Superior temporal gyrus (tissue), 1 donor: ENCODE measurements around the gene EGFL7.

Experiments used
- DNase-seq: peaks from one replicate; pipeline ENCODE4 v3.0.0-alpha.2; 2016; ENCODE audit errors: extremely low spot score

EGFL7 gene

DNA sequence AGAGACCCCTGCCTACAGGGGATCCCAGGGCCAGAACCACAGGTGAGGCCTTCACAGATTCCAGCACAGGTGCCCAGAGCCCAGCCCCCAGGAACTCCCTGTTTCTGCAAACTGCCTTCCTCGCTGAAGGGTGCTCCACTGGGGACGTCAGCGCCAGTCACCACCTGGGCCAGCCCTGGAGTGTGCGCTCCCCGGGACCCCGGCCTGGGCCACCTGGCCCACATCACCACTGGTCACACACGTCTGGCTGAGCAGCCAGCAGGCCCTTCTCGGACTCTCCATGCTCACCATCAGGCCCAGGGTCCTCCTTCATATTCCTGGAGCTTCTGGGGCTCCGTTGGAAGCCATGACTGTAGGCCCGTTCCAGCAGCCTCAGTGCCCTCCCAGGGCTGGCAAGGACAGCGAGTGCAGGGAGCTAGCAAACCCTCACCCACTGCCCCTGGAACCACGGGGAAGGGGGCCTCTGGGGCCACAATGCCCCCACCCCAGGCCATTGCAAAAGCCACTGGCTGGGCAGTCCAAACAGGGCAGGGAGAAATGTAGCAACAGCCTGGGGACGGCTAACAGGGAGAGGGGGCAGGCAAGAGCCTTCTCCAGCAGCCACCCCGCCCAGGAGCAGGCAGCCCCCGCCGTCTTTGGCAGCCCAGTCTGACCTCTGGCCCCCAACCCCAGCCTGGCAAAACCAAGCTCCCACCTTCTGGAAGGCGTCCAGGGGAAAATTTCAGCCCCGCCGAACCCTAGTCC, 23.2 kb downstream of the EGFL7 start:
- no peak for DNase-seq

DNA sequence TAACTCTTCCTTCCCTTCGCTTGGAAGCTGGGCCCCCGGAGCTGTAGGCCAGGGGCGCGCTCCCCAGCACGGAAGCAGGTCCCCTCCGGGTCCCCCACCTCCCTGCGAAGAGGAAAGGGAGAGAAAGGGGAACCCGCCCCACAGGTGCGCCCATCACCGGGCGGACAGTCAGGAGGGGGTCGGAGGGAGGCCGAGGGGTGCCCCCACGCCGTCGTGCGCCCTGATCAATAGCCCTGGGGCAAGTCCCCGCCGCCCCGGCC, 23.7 kb downstream of the EGFL7 start:
- DNase-seq: no peak

DNA sequence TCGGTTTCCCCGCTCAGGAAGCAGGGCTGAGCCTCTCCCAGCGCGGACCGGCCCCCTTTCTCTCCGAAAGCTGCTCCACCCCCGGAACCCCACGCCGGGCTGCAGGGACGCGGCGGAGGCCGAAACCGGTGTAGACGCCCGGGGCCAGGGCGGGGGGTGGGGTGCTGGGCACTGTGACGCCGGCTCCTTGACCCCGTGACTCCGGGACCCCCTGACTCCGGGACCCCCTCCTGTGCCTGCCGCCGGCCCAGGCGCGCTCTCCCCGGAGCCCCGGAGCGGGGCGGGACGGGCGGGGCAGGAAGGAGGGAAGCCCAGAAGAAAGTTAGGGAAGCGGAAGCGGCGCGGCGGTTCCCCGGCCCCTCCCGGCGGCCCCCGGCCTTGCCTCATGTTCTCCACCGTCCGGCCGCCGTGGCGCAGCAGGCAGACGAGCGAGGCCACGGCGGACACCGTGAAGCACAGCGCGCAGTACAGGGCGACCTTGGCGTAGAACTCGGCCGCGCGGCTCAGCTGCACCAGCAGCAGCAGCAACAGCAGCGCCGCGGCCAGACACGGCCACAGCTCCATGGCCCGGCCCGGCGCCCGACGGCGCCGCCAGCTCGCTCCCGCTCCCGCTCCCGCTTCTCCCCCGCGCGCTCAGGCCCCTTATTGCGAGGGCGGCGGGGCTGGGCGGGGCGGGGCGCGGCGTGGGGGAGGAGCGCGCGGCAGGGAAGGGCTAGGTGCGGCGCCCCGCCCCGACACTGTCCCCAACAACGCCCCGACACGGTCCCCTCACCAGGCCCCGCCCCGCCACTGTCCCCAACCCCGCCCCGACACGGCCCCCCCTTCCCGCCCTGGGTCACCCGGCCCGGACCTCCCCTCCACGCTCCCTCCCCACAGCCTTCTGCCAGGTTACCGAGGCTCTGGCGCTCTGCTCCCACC, 24.3 kb downstream of the EGFL7 start, which contains the start of gene AGPAT2:
TSS of gene AGPAT2 (minus strand) at position 664 of the 918 bp plus-strand sequence. CDS start at position 564, 100 bp downstream.
- DNase-seq: no peak

DNA sequence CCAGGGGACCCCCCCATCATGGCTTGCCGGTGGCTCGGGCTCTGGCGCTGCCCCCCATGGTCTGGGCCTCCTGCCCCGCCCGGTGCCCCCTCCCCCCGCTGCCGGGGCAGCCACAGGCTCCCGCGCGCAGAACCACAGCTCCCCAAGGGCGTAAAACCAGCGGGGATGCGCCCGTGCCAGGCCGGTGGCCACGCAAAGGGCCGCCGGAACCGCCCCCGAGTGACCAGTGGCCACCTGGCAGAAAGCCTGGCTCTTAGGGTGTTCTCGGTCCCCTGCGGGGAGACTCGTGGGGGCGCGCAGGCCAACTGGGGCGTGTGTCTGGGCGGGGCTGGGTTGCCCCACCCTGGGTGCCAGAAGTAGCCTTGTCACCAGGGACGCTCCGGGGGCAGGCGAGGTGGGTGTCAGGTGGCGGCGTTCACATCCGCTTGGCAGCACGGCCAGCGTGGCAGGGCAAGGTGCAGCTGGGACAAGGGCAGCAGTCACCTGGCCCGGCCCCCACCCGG, 25.1 kb downstream of the EGFL7 start:
- DNase-seq: no peak

DNA sequence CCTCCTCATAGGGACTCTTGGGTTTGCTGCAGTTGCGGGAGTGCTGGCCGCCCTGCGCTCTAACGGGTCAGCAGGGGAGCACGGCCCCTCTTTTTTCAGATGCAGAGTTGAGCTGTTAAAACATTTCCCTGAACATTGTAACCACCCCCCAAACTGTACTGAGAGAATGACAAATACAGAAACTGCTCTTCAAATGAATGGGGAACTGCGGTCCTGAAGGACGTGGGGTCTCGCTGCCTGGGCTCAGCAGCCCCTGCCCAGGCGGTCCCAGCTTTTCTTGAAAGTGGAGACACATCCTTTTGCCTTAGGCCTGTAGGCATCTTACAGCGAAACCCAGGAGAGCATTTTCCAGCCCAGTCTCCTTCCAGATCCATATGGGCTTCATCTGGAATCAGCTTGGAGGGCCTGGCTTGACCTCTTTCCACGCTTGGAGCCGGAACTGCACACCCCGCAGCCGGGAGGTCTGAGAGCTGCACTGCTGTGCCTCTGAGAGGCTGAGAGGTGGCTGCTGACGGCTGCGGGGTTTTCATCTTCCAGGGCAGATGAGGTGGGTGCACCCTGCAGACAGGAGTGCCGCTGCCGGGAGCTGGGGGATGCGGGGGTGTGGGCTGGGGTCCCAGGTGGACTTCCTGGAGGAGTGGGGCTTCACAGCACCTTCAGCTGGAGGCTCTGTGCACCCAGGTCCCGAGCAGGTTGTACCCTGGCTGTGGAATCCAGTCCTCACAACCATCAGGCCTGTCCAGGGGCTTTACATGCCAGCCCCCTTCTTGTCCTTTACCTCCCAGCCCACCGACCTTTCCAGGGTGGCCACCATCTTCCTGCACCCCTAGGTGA, 25.8 kb downstream of the EGFL7 start:
- DNase-seq: no peak

DNA sequence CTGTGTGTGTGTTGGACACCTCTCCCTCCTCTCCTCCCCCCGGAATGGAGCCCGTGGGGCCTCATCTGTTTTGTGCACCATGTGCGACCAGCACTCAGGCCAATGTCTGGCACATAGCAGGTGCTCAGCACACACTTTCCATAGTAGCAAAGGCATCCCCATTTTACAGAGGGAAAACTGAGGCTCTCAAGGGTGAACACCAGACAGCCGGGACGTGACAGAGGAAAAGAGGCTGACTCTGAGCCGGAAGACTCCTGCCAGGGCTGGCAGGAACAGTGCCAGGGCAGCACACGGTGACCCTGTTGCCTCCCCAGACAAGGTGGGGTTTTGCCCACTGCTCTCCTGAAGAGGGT, 26.4 kb downstream of the EGFL7 start:
- DNase-seq: no peak

DNA sequence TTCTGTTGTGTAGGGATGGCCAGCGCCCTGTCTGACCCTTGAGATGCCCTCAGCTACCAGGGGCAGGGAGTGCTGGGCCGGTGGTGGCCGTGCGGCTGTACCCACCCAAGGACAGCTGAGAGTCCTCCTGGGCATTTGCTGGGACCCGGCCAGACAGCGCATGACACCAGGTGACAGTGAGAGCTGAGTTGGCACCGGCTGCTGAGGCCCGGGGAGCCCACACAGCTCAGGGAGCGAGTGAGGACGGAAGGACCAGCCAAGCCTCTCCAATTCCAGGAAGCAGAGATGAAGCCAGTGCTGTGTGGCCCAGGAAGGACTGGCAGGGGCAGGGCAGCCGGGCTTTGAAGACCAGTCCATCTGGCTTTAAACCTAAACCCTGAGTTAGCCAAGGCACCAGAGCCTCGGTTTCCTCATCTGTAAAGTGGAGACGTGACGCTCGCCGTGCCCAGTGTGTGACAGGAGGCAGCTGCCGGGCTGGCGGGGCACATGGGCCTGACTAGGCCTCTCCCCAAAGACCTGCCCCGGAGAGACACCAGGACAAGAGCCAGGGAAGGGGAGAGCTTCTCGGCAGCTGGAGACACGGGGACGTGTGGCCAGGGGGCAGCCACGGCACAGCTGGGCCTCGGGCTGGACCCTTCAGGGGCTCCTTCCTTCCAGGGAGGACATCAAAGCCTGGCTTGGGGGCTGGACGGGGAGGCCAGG, 27.5 kb downstream of the EGFL7 start:
- DNase-seq: no peak

DNA sequence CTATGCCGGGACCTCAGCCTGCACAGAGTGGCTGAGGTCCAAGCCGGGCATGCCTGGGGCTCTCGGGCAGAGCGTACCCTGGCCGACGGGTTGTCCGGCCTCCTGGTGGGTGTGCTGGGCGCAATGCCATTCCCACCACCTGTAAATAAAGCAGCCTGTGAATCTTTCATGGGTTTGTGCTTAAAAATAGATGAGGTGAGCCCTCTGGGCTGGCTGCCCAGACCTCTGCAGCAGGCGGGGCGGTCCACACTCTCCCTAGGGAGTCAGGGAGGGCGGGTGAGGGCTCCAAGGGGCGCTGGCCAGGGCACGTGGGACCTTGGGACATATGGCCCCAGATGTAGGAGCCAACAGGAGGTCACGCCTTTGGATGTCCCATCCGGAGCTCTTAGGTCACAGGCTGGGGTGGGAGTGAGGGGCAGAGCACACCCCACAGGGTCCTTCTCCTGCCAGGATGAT, 28.1 kb downstream of the EGFL7 start:
- DNase-seq: no peak

DNA sequence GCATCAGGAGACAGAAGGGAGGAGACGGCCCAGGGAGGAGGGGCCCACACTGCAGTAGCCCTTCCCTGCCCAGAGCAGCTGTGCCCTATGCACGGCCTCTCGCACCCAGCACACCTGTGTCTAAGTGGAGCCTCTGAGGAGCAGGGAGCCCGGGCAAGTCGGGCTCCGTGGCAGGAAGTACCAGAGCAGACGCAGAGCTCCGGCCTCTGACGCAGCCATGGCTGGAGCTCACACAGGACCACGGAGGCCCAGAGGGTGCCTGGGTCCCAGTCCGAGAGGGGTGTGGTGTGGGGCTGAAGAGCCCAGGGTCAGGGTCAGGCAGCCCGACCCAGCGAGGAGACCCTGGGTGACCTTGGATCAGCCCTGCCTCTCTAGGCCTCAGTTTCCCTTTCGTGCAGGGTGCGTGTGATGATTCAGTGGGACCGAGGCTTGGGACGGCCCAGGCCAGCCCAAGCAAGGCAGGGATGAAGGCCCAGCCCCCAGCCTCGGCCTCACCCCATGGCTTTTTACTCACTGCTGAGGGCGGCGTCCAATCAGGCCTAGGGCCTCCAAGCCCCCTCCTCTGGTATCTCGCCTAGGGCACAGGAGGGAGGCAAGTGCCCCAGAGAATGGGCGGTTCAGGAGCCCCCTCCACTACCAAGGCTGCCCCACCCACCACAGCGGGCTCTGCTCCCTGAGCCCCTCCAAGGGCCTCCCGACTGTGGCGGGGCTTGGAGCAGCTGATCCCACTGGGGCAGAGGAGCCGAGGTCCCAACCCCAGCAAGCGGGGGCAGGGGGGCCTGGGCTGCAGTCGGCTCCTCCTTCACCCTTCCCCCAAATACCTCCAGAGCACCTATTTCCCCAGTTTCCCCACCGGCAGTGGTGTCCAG, 28.8 kb downstream of the EGFL7 start:
- DNase-seq: no peak

DNA sequence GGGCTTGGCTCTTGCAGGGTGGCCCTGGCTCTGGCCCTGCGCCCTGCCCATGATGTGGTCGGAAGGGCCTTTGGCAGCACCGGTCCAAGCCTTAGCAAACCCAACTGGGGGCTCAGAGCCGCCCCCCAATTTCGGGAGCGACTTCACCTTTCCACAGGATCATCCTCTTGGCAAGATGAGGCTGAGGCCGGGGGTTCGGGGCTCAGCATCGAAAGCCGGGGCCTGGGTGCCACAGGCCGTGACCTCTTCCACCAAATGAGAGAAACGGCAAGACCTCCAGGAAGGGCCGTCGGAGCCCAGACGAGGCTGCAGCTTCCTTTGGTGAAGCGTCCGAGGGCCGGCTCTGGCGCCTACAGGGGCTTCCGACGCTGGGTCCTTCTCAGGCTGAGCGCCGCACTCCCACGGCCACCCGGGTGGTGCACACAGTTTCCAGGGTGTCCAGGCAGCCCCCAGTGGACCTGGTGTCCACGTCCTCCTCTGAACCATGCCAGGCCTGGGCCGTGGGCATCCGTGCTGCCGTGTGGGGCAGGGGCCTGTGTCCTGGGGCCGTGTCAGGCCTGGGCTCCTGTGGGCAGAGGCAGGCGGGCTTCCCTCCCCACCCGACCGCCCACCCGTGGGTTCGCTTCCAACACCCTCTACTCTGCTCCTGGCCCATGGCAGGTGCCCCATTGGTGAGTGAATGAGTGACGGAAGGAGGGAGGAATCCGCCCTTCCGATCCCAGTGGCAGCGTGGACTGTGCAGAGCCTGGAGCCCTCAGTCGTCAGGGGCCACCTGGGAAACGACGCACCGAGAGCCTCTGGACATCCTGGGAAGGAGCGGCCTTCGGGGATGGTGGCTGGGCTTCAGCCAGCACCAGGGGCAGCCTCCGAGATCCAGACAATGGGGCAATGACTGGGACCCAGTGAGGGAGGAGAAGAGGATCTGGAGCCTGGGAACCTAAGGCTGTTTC, 29.7 kb downstream of the EGFL7 start:
- DNase-seq: no peak

DNA sequence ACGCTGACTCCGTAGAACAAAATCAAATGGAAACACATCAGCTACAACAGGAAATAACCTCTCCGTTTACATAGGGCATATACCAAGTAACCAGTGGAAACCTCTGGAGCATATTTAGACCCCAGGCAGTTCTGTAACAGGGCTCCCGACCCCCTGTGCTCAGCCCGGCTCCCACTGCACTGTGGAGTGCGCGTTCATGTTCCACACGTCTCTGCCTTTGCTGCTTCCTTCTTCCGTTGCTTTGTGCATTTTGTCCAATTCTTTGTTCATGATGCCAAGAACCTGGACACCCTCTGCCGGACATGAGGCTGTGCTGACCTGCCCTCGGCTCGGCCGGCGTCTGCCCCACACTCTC, 30.4 kb downstream of the EGFL7 start:
- no peak for DNase-seq

DNA sequence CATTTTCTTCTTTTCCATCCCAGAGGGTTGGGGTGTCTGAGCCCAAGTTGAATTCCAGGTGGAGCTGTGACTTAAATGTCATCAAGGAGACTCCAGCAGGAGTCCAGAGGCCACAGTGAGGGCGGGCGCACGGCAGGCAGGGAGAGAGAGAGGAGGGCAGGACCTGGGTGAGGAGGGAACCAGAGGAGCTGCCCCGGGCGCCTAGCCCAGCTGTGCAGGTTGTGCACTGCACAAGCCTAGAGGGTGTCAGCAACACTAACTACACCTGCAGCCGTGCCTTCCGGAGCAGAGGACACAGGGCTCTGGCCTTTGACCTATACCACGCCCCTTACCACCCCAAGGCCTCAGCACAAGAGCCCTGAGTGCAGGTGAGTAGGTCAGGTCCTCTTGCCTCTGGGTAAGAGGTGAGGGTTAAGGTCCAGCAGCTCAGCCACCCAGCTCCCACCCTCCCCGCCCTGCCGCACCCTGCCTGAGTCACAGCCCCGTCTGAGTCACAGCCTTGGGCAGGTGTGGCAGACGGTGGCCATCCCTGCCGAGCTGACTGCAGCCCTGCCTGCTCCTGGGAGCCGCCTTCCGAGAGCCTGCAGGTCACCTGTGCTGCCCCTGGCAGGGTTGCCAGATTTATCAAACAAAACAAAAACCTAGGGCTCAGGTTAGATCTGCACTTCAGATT, 30.9 kb downstream of the EGFL7 start:
- DNase-seq: no peak

DNA sequence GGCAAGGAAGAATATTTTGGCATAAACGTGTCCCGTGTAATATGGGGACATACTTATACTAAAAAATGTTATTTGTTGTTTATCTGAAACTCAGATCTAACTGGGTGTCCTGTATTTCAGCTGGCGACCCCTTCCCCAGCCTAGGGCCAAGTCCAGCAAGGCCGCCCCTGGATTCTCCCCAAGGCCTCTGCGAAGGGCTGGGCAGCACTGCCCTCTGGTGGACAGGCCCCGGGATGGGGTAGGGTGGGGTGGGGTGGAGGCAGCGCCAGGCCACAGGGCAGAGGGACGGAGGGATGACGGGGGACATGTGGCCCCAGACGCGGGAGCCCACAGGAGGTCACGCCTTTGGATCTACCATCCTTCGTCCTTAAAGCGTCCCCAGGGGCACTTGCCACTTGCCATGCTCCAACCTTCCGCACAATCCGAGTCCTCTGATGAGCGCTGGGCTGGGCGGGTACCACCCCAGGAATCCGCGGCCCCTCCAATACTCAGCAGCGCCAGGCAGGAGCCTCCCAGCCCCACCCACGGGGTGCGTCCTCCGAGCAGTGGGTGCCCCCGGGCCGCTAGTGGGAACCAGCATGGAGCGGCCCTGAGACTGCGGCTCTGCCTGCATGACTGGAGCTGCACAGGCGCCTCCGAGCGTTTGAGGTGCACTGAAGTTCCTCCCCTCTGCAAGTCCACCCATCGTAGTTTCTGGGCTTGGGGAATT, 31.6 kb downstream of the EGFL7 start:
- no peak for DNase-seq

DNA sequence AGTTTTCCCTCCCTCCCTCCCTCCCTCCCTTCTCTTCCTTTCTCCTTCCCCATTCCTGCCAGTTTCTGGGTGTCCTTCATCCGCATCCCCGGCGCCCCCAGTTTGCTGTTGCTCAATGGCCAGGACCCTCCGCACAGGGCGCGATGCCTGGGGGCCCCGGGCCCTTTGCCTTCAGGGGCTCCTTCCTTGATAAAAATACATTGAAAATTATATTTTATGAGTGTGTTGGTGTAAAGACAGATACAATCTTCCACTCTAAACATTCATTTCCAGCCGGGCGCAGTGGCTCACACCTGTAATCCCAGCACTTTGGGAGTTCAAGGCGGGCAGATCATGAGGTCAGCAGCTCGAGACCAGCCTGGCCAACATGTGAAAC, 32.1 kb downstream of the EGFL7 start:
- DNase-seq: no peak

DNA sequence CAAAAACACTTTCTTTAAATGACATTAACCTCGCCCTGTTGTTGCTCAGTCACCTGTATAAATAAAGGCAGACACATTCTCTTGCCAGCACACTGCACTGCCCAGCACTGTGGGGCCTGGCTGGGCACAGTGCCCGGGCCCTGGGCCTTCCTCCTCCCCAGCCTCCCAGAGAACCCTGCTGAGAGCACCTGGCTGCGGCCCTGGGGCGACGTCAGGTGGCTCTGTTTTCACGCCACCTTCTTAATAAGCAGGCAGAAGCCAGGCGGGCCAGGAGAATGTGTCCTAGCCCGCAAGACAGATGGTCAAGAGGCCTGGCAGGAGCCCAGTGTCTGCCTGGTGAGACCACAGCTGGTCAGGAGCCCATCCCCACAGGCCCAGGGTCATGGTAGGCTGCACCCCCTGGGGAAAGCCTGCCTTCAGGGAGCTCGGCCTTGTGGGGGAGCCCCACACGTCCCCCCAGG, 32.7 kb downstream of the EGFL7 start:
- no peak for DNase-seq

DNA sequence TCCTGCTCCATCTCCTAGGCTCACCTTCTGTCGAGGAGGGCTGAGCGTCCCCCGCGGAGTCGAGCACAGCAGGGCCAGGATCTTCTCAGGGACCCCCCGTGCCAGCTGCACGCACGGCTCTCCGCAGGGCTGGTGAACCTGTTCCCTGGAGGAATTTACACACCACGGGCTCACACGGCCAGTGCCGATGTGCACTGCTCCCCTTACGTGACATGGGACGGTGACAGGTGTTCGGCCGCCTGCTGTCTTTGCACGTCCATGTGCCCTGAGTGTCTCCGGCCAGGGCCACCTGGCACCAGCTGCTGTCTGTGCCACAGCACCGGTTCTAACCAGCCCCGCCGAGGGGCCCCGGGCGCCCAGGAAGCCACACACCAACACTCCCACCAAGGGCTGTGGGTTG, 33.2 kb downstream of the EGFL7 start:
- no peak for DNase-seq

DNA sequence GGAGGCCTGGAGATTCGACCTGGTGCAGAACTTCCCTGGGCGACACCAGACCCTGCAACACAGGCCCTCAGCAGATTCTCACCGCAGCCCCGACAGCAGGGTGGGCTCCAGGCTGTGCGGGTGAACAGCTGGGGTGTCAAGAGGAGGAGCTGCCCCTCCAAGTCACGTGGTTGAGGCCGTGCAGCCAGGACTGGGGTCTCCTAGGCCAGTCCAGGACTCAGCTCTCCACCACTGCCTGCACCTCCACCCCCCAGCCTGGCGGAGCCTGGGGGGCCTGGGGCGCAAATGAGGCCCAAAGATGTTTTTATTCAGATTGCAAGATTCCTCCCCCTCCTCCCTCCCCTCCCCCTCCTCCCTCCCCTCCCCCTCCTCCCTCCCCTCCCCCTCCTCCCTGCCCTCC, 33.8 kb downstream of the EGFL7 start:
- no peak for DNase-seq

DNA sequence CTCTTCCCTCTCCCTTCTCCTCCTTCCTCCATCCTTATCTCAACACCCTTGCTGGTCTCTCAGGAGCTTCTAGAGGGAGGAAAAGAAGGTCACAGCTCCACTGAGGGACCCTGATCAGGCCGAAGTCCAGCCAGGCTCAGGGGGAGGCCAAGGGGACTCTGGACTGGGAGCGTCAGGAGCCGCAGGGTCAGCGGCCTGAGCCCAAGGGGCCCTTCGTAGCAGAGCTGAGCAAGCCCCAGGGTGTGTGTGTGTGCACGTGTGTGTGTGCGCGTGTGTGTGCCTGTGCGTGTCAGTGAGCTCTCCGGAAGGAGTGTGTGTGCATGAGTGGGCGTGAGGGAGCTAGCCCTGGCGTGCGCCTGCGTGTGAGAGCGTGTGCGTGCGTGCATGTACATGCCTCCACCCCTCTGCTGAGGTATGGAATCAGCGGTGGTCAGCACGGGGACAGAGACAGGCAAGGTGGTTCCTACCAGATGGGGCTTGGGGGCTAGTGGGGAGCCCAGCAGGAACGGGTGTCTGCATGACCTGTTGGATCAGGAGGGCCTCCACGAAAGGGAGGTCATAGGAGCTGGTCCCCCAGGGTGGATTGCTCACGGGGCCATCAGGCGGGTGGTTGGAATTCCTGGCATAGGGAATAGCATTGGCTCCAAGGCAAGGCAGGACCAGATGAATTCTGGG, 34.6 kb downstream of the EGFL7 start:
- DNase-seq: no peak
